ENCODE measurements around the gene FNDC7.
"Not testable (repeated sequence)": the region's sequence is repeated elsewhere in the genome, so short reads cannot be mapped to it uniquely, and the experiment has no call there.

Gene FNDC7

GRCh38 chr1:108679586-108680213 is 33.0 kb upstream of the FNDC7 start:
- peaks cover 10% of the 10 kb centered on the region for H3K27me3 ChIP-seq (replicated peaks; ENCODE audit: control insufficient read depth, insufficient read depth, low read length)
- no peak overlapping the region for H3K9ac ChIP-seq (ENCODE audit: low read length)
- H3K4me1 ChIP-seq (ENCODE audit: control insufficient read depth, insufficient read depth, low read length) = no peaks in the 10 kb centered on the region
- H3K36me3 ChIP-seq (ENCODE audit: control insufficient read depth, insufficient read depth, low read length, severe bottlenecking) = no peaks in the 10 kb centered on the region
- no peak for DNase-seq (ENCODE audit: low read depth)
- H3K4me3 ChIP-seq (ENCODE audit: low read length) = no peak overlapping the region
- H3K9me3 ChIP-seq (ENCODE audit: control insufficient read depth, low read length) = no peaks in the 10 kb centered on the region

GRCh38 chr1:108681701-108682100 is 31.0 kb upstream of the FNDC7 start:
- H3K27me3 ChIP-seq (replicated peaks; ENCODE audit: control insufficient read depth, insufficient read depth, low read length); DNase-seq (ENCODE audit: low read depth): not testable (repeated sequence)

GRCh38 chr1:108685529-108685928 is 27.2 kb upstream of the FNDC7 start:
- Histone ChIP-seq H3K27me3 (replicated peaks; ENCODE audit: control insufficient read depth, insufficient read depth, low read length) (peaks cover 10% of the 10 kb centered on the region), H3K4me3 (ENCODE audit: low read length) (no peak overlapping the region), H3K4me1 (ENCODE audit: control insufficient read depth, insufficient read depth, low read length) (peaks cover 12% of the 10 kb centered on the region), H3K9ac (ENCODE audit: low read length) (no peak overlapping the region), H3K9me3 (ENCODE audit: control insufficient read depth, low read length) (no peaks in the 10 kb centered on the region), H3K36me3 (ENCODE audit: control insufficient read depth, insufficient read depth, low read length, severe bottlenecking) (no peaks in the 10 kb centered on the region)
- DNase-seq (ENCODE audit: low read depth) = no peak

More at GRCh38 chr1:108681701-108682100, 31.0 kb upstream of the FNDC7 start:
- not testable (repeated sequence) for H3K9ac ChIP-seq (ENCODE audit: low read length); H3K36me3 ChIP-seq (ENCODE audit: control insufficient read depth, insufficient read depth, low read length, severe bottlenecking); H3K9me3 ChIP-seq (ENCODE audit: control insufficient read depth, low read length); H3K4me1 ChIP-seq (ENCODE audit: control insufficient read depth, insufficient read depth, low read length); H3K4me3 ChIP-seq (ENCODE audit: low read length)

GRCh38 chr1:108686614-108687313 is 25.9 kb upstream of the FNDC7 start:
- Histone ChIP-seq H3K9me3 (ENCODE audit: control insufficient read depth, low read length) (no peaks in the 10 kb centered on the region), H3K27me3 (replicated peaks; ENCODE audit: control insufficient read depth, insufficient read depth, low read length) (peaks cover 10% of the 10 kb centered on the region), H3K36me3 (ENCODE audit: control insufficient read depth, insufficient read depth, low read length, severe bottlenecking) (no peaks in the 10 kb centered on the region), H3K4me1 (ENCODE audit: control insufficient read depth, insufficient read depth, low read length) (peaks cover 18% of the 10 kb centered on the region), H3K9ac (ENCODE audit: low read length) (peak overlapping the region; percentile 34), H3K4me3 (ENCODE audit: low read length) (no peak overlapping the region)
- peak; percentile 56 for DNase-seq (ENCODE audit: low read depth)

GRCh38 chr1:108691128-108691941 is 21.4 kb upstream of the FNDC7 start:
- DNase-seq (ENCODE audit: low read depth) = peak; percentile 54

GRCh38 chr1:108691942-108692723 is 20.6 kb upstream of the FNDC7 start, which contains the start of gene PRPF38B:
TSS of gene PRPF38B (plus strand) at chr1:108692310. CDS start at chr1:108692592, 282 bp downstream.
- peaks cover 17% of the 10 kb centered on the region for H3K36me3 ChIP-seq (ENCODE audit: control insufficient read depth, insufficient read depth, low read length, severe bottlenecking)
- DNase-seq (ENCODE audit: low read depth) = peak; percentile 98
- no peaks in the 10 kb centered on the region for H3K9me3 ChIP-seq (ENCODE audit: control insufficient read depth, low read length)
- peak within 1 kb of the TSS; percentile 97 for H3K9ac ChIP-seq (ENCODE audit: low read length)
- peak within 1 kb of the TSS; percentile 98 for H3K4me3 ChIP-seq (ENCODE audit: low read length)
- H3K27me3 ChIP-seq (replicated peaks; ENCODE audit: control insufficient read depth, insufficient read depth, low read length) = no peaks in the 10 kb centered on the region
- peaks cover 18% of the 10 kb centered on the region for H3K4me1 ChIP-seq (ENCODE audit: control insufficient read depth, insufficient read depth, low read length)

More at GRCh38 chr1:108691128-108691941, 21.4 kb upstream of the FNDC7 start:
- no peaks in the 10 kb centered on the region for H3K9me3 ChIP-seq (ENCODE audit: control insufficient read depth, low read length)
- H3K4me3 ChIP-seq (ENCODE audit: low read length) = peak overlapping the region; percentile 98
- no peaks in the 10 kb centered on the region for H3K27me3 ChIP-seq (replicated peaks; ENCODE audit: control insufficient read depth, insufficient read depth, low read length)
- peak overlapping the region; percentile 97 for H3K9ac ChIP-seq (ENCODE audit: low read length)
- peaks cover 9% of the 10 kb centered on the region for H3K36me3 ChIP-seq (ENCODE audit: control insufficient read depth, insufficient read depth, low read length, severe bottlenecking)
- peaks cover 26% of the 10 kb centered on the region for H3K4me1 ChIP-seq (ENCODE audit: control insufficient read depth, insufficient read depth, low read length)

- Histone ChIP-seq H3K36me3 (ENCODE audit: control insufficient read depth, insufficient read depth, low read length, severe bottlenecking) (peaks cover 26% of the 10 kb centered on the region), H3K27me3 (replicated peaks; ENCODE audit: control insufficient read depth, insufficient read depth, low read length) (no peaks in the 10 kb centered on the region), H3K9me3 (ENCODE audit: control insufficient read depth, low read length) (no peaks in the 10 kb centered on the region), H3K4me3 (ENCODE audit: low read length) (peak overlapping the region; percentile 98), H3K9ac (ENCODE audit: low read length) (peak overlapping the region; percentile 97), H3K4me1 (ENCODE audit: control insufficient read depth, insufficient read depth, low read length) (peaks cover 17% of the 10 kb centered on the region)
- peak; percentile 55 for DNase-seq (ENCODE audit: low read depth)
Measured at GRCh38 chr1:108692724-108693655, 19.7 kb upstream of the FNDC7 start.

- H3K9me3 ChIP-seq (ENCODE audit: control insufficient read depth, low read length) = no peaks in the 10 kb centered on the region
- peaks cover 17% of the 10 kb centered on the region for H3K4me1 ChIP-seq (ENCODE audit: control insufficient read depth, insufficient read depth, low read length)
- DNase-seq (ENCODE audit: low read depth) = no peak
- H3K27me3 ChIP-seq (replicated peaks; ENCODE audit: control insufficient read depth, insufficient read depth, low read length) = no peaks in the 10 kb centered on the region
- H3K9ac ChIP-seq (ENCODE audit: low read length) = peak overlapping the region; percentile 97
- peaks cover 51% of the 10 kb centered on the region for H3K36me3 ChIP-seq (ENCODE audit: control insufficient read depth, insufficient read depth, low read length, severe bottlenecking)
- peak overlapping the region; percentile 98 for H3K4me3 ChIP-seq (ENCODE audit: low read length)
Measured at GRCh38 chr1:108695535-108695934, 17.2 kb upstream of the FNDC7 start.

GRCh38 chr1:108699375-108700332 is 13.1 kb upstream of the FNDC7 start:
- no peak for DNase-seq (ENCODE audit: low read depth)
- peaks cover 69% of the 10 kb centered on the region for H3K36me3 ChIP-seq (ENCODE audit: control insufficient read depth, insufficient read depth, low read length, severe bottlenecking)
- H3K4me3 ChIP-seq (ENCODE audit: low read length) = no peak overlapping the region
- no peaks in the 10 kb centered on the region for H3K9me3 ChIP-seq (ENCODE audit: control insufficient read depth, low read length)
- no peak overlapping the region for H3K9ac ChIP-seq (ENCODE audit: low read length)
- peaks cover 17% of the 10 kb centered on the region for H3K4me1 ChIP-seq (ENCODE audit: control insufficient read depth, insufficient read depth, low read length)
- H3K27me3 ChIP-seq (replicated peaks; ENCODE audit: control insufficient read depth, insufficient read depth, low read length) = no peaks in the 10 kb centered on the region
